ENCODE measurements around the gene SEC61B.

GRCh38 chr9:99187311-99187710 is 34.8 kb upstream of the SEC61B start:
- TF ChIP-seq CTCF (conservative IDR thresholded peaks at IDR 0.05; ENCODE audit: low read depth in 2 of 2) (no peak), ZNF331 (CRISPR knock-in tag; IDR thresholded peaks at IDR 0.05; ENCODE audit: low read depth) (no peak), EZH2 (IDR thresholded peaks at IDR 0.05; ENCODE audit: low read depth, unreplicated experiment) (no peak), EZH2phosphoT487 (IDR thresholded peaks at IDR 0.05; ENCODE audit: unreplicated experiment) (no peak)
